Caco-2 (cell line): Measurements from ENCODE around the gene ATXN1. TPM values are rescaled to one million over a fixed set of nuclear protein-coding genes. Genes with fewer than 3 reads are reported as not detected.

Experiments used
- BruUV-seq: library from RNA; stranded (reverse); fragments of 400-500 nt; replicated peaks from 2 replicates; lab custom pipeline; 2021; lab: Mats Ljungman, UMichigan
- CTCF ChIA-PET: fragments of 300-600 bp; sonication (Branson Sonifier 250); formaldehyde crosslinking; loops from one replicate; lab custom pipeline; 2022; ENCODE audit warnings: antibody characterized with exemption; lab: Charles Lee
- POLR2A ChIA-PET: fragments of 300-600 bp; sonication (Branson Sonifier 250); formaldehyde crosslinking; loops from one replicate; lab custom pipeline; 2022; ENCODE audit warnings: antibody characterized with exemption; lab: Charles Lee
- DNase-seq, 2 experiments: peaks; one replicate each; pipeline versions ENCODE4 v3.0.0 to v3.0.0-alpha.2; 2020 to 2022
- H3K27me3 ChIP-seq: replicated peaks from 2 replicates; pipeline ENCODE4 v1.6.0; 2011; ENCODE audit warnings: low read length; ENCODE audit not compliant: control insufficient read depth, insufficient read depth
- H3K36me3 ChIP-seq: 2 replicates; pipeline ENCODE4 v1.5.1; 2011; ENCODE audit warnings: low read length; ENCODE audit not compliant: control insufficient read depth, insufficient read depth
- H3K4me1 ChIP-seq: fragments of 250-450 bp; sonication (Bioruptor Pico); 2 replicates; pipeline ENCODE4 v1.5.1; 2020; ENCODE audit warnings: mild to moderate bottlenecking
- H3K4me3 ChIP-seq: 2 replicates; pipeline ENCODE4 v1.5.1; 2011; ENCODE audit warnings: low read depth, mild to moderate bottlenecking, control low read depth, low read length
- H3K9me3 ChIP-seq: fragments of 250-450 bp; sonication (Bioruptor Pico); 2 replicates; pipeline ENCODE4 v1.5.1; 2020; ENCODE audit warnings: mild to moderate bottlenecking, moderate library complexity
- H3K27ac Mint-ChIP-seq: one replicate; pipeline ENCODE4 v1.8.0; 2022; ENCODE audit warnings: mixed read lengths; ENCODE audit not compliant: unreplicated experiment
- H3K27me3 Mint-ChIP-seq: one replicate; pipeline ENCODE4 v1.8.0; 2022; ENCODE audit warnings: mixed read lengths; ENCODE audit not compliant: insufficient read depth, unreplicated experiment
- H3K36me3 Mint-ChIP-seq: one replicate; pipeline ENCODE4 v1.8.0; 2022; ENCODE audit warnings: mild to moderate bottlenecking, mixed read lengths; ENCODE audit not compliant: insufficient read depth, unreplicated experiment
- H3K4me1 Mint-ChIP-seq: one replicate; pipeline ENCODE4 v1.8.0; 2022; ENCODE audit warnings: low read depth, mixed read lengths; ENCODE audit not compliant: unreplicated experiment
- H3K4me3 Mint-ChIP-seq: one replicate; pipeline ENCODE4 v1.8.0; 2022; ENCODE audit warnings: mild to moderate bottlenecking, moderate library complexity, mixed read lengths; ENCODE audit not compliant: unreplicated experiment
- H3K9me3 Mint-ChIP-seq: one replicate; pipeline ENCODE4 v1.8.0; 2022; ENCODE audit warnings: mixed read lengths; ENCODE audit not compliant: unreplicated experiment
- CTCF ChIP-seq, 2 experiments: fragments of 200-600 bp in 1 of 2; IDR thresholded peaks; 1 replicate in 1 of 2; 2 replicates in 1 of 2; pipeline versions ENCODE4 v1.5.1 to v1.8.0; 2011 to 2022; ENCODE audit warnings: antibody characterized with exemption in 1 of 2, control low read depth in 1 of 2, inconsistent platforms in 1 of 2, low read depth in 1 of 2, low read length in 1 of 2, mild to moderate bottlenecking in 1 of 2, moderate library complexity in 1 of 2; ENCODE audit not compliant: insufficient read depth in 1 of 2, severe bottlenecking in 1 of 2, unreplicated experiment in 1 of 2
- intact Hi-C: fragments of 100-400 bp; cut with micrococcal nuclease; formaldehyde crosslinking; loops from one replicate; pipeline ENCODE4 v1.10.0; 2022; ENCODE audit not compliant: unreplicated experiment
- total RNA-seq: library from RNA; stranded (reverse); gene quantifications from 2 replicates; pipeline ENCODE4 v1.2.3, GENCODE V29; 2022

Gene ATXN1
- total RNA-seq, 1 experiment from 2014 or later: 14.2 TPM

GRCh38 chr6:16358531-16359138 is 402.6 kb downstream of the ATXN1 start:
- no TSS peak for BruUV-seq
- H3K36me3 ChIP-seq: no peaks in the 10 kb centered on the region
- no peaks in the 10 kb centered on the region for H3K36me3 Mint-ChIP-seq
- no peaks in the 10 kb centered on the region for H3K27me3 Mint-ChIP-seq
- no peak overlapping the region for H3K4me3 ChIP-seq
- H3K27ac Mint-ChIP-seq: no peak overlapping the region
- no peaks in the 10 kb centered on the region for H3K9me3 ChIP-seq
- no peak overlapping the region for H3K4me3 Mint-ChIP-seq
- no peaks in the 10 kb centered on the region for H3K9me3 Mint-ChIP-seq
- CTCF ChIA-PET: interaction anchor here (0.6 kb wide), 2 partner anchors 81 to 405 kb away, joined by 3 read pairs; no protein-coding TSS in a partner anchor
- peaks cover 8% of the 10 kb centered on the region for H3K4me1 Mint-ChIP-seq
- no peaks in the 10 kb centered on the region for H3K4me1 ChIP-seq
- no peaks in the 10 kb centered on the region; the same call in 1 of the 2 replicates for H3K27me3 ChIP-seq
- intact Hi-C loops: no loop called here
- TF ChIP-seq CTCF (IDR thresholded peaks at IDR 0.05; ENCODE audit: insufficient read depth in 1 of 2, low read depth in 1 of 2, low read length in 1 of 2, severe bottlenecking in 1 of 2, unreplicated experiment in 1 of 2): no peak
- DNase-seq: no peak
- POLR2A ChIA-PET: no interaction called here

- intact Hi-C loops: no loop called here
- TF ChIP-seq CTCF (IDR thresholded peaks at IDR 0.05; ENCODE audit: insufficient read depth in 1 of 2, low read depth in 1 of 2, low read length in 1 of 2, severe bottlenecking in 1 of 2, unreplicated experiment in 1 of 2): no peak
- Histone ChIP-seq H3K27me3 (no peaks in the 10 kb centered on the region), H3K36me3 (no peaks in the 10 kb centered on the region), H3K4me1 (no peaks in the 10 kb centered on the region), H3K4me3 (no peak overlapping the region), H3K9me3 (no peaks in the 10 kb centered on the region)
- Mint-ChIP-seq H3K27me3 (no peaks in the 10 kb centered on the region), H3K4me1 (peaks cover 8% of the 10 kb centered on the region), H3K27ac (no peak overlapping the region), H3K36me3 (no peaks in the 10 kb centered on the region), H3K9me3 (no peaks in the 10 kb centered on the region), H3K4me3 (no peak overlapping the region)
- no peak for DNase-seq
- no TSS peak for BruUV-seq
- ChIA-PET CTCF (no interaction called here), POLR2A (no interaction called here)
These were observed 405.4 kb downstream of the ATXN1 start for GRCh38 chr6:16355699-16356446.

GRCh38 chr6:16355238-16355637 is 406.0 kb downstream of the ATXN1 start:
- no peak for TF ChIP-seq CTCF (IDR thresholded peaks at IDR 0.05; ENCODE audit: insufficient read depth in 1 of 2, low read depth in 1 of 2, low read length in 1 of 2, severe bottlenecking in 1 of 2, unreplicated experiment in 1 of 2)
- intact Hi-C loops: no loop called here
- BruUV-seq: no TSS peak

More at GRCh38 chr6:16355238-16355637, 406.0 kb downstream of the ATXN1 start:
- no peaks in the 10 kb centered on the region for H3K27me3 Mint-ChIP-seq
- no peak for DNase-seq
- POLR2A ChIA-PET: no interaction called here
- Histone ChIP-seq H3K9me3 (no peaks in the 10 kb centered on the region), H3K36me3 (no peaks in the 10 kb centered on the region), H3K4me3 (no peak overlapping the region), H3K4me1 (no peaks in the 10 kb centered on the region), H3K27me3 (no peaks in the 10 kb centered on the region)
- H3K4me1 Mint-ChIP-seq: peaks cover 8% of the 10 kb centered on the region
- H3K9me3 Mint-ChIP-seq: no peaks in the 10 kb centered on the region
- no peak overlapping the region for H3K4me3 Mint-ChIP-seq
- H3K27ac Mint-ChIP-seq: no peak overlapping the region
- no peaks in the 10 kb centered on the region for H3K36me3 Mint-ChIP-seq
- CTCF ChIA-PET: no interaction called here
